Measurements from ENCODE around the gene JAM3. TPM values are rescaled to one million over a fixed set of nuclear protein-coding genes. Genes with fewer than 3 reads are reported as not detected.

JAM3 gene
- total RNA-seq, 4 donors from 2014 or later: 10.9 to 14.7 (median 12.1) TPM

DNA sequence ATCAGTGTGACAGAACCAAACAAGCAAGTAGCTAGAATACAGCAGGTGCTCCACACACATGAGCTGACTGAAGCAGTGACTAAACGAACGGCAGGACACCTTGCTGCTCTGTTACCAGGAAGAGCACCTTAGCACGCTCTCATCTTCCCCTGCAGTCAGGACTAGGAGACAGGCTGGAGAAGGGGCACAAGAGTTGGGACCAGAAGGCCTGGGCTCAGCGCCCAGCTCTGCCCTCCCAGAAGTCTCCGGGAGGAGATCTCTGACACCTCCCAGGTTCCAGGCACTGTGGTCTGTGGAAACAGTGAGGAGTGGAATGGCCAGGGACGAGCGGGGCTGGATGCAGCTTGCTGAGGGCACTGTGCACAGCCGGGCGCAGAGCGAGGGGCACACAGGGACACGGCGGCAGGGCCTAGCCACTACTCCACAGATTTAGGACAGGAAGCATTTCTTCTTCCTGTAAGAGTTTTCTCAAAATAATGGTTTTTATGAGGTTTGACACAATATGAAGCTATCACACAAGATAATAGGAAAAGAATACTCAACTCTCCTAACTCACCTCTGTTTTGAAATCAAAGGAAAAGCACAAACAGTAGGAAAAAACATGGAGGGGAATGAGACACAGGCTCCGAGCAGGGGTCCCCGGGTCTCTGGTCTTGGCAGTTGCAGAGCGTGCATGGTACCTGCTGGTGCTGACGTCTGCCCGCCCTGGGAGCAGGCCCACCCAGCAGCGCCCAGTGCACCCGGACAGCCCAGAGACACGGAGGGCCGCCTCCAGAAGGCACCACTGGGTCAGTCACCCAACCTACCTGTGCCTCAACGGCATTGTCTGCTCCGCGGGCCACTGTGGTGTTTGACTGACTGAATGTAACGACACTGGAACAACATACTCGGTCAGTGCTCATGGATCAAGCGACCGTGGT, 87.3 kb downstream of the JAM3 start:
- 92% methylated on average over 24 of the region's 28 CpGs for WGBS
- DNase-seq (ENCODE audit: low spot score in 2 of 2): no peak

DNA sequence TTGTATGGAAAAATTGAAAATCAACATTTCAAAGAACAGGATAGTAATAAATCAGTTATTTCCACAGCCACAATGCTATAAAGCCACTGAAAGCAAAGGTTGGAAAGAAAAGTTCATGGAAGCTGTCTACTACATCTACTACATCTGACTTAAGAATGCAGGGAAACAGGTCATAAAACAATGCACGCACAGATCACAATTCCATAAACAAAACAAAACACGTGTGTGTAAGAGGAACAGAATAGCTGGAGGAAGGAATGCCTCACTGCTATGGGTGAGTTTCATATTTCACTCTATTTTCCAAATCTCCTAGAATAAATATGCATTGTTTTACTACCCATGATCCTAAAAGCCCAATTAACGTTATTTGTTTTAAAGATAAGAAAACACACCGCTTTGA, 88.6 kb downstream of the JAM3 start:
- no peak for DNase-seq (ENCODE audit: low spot score in 2 of 2)
- Histone ChIP-seq H3K27me3 (no peaks in the 10 kb centered on the region), H3K4me1 (peaks cover 3% of the 10 kb centered on the region), H3K27ac (no peak overlapping the region), H3K4me3 (no peak overlapping the region), H3K36me3 (peaks cover 75% of the 10 kb centered on the region), H3K9me3 (no peaks in the 10 kb centered on the region)
- WGBS: 83% methylated on average over 4 of the region's 4 CpGs
- no peak for TF ChIP-seq POLR2AphosphoS5 (IDR thresholded peaks at IDR 0.05)
- TF ChIP-seq, protein P1, sequence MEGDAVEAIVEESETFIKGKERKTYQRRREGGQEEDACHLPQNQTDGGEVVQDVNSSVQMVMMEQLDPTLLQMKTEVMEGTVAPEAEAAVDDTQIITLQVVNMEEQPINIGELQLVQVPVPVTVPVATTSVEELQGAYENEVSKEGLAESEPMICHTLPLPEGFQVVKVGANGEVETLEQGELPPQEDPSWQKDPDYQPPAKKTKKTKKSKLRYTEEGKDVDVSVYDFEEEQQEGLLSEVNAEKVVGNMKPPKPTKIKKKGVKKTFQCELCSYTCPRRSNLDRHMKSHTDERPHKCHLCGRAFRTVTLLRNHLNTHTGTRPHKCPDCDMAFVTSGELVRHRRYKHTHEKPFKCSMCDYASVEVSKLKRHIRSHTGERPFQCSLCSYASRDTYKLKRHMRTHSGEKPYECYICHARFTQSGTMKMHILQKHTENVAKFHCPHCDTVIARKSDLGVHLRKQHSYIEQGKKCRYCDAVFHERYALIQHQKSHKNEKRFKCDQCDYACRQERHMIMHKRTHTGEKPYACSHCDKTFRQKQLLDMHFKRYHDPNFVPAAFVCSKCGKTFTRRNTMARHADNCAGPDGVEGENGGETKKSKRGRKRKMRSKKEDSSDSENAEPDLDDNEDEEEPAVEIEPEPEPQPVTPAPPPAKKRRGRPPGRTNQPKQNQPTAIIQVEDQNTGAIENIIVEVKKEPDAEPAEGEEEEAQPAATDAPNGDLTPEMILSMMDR (IDR thresholded peaks at IDR 0.05): no peak
- TF ChIP-seq POLR2A (IDR thresholded peaks at IDR 0.05): no peak
- no peak for TF ChIP-seq EP300 (IDR thresholded peaks at IDR 0.05)

More for the DNA sequence above, 87.3 kb downstream of the JAM3 start:
- TF ChIP-seq EP300 (IDR thresholded peaks at IDR 0.05): no peak
- TF ChIP-seq, protein P1 (IDR thresholded peaks at IDR 0.05): no peak
- Histone ChIP-seq H3K9me3 (no peaks in the 10 kb centered on the region), H3K4me3 (no peak overlapping the region), H3K27ac (no peak overlapping the region), H3K27me3 (no peaks in the 10 kb centered on the region), H3K4me1 (peaks cover 3% of the 10 kb centered on the region), H3K36me3 (peaks cover 78% of the 10 kb centered on the region)

DNA sequence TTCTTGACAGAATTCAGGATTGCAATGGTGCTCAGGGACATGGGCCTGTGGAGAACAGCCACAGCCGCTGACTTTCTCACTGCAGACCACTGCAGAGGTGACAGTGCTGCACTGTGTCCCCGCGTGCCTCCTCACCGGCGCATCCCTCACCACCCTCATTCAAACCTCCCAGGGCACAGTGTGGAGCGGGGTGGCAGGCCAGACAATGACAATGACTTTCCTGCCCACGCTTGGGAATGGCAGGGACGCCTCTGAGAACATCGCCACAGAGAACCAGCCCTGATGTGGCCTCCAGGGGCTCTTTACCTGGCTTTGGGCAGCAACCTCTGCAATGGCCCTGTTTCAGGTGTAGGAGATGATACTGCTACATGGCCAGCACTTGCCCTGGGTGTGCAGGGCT, 89.2 kb downstream of the JAM3 start:
- DNase-seq (ENCODE audit: low spot score in 2 of 2): no peak
- H3K4me1 ChIP-seq: peaks cover 3% of the 10 kb centered on the region
- peaks cover 72% of the 10 kb centered on the region for H3K36me3 ChIP-seq
- H3K4me3 ChIP-seq: no peak overlapping the region
- 100% methylated on average over 4 of the region's 9 CpGs for WGBS
- H3K27ac ChIP-seq: no peak overlapping the region
- no peaks in the 10 kb centered on the region for H3K27me3 ChIP-seq
- no peaks in the 10 kb centered on the region for H3K9me3 ChIP-seq
- no peak for TF ChIP-seq EP300 (IDR thresholded peaks at IDR 0.05)
- TF ChIP-seq, protein P1 (IDR thresholded peaks at IDR 0.05): no peak
- no peak for TF ChIP-seq POLR2AphosphoS5 (IDR thresholded peaks at IDR 0.05)
- TF ChIP-seq POLR2A (IDR thresholded peaks at IDR 0.05): no peak

DNA sequence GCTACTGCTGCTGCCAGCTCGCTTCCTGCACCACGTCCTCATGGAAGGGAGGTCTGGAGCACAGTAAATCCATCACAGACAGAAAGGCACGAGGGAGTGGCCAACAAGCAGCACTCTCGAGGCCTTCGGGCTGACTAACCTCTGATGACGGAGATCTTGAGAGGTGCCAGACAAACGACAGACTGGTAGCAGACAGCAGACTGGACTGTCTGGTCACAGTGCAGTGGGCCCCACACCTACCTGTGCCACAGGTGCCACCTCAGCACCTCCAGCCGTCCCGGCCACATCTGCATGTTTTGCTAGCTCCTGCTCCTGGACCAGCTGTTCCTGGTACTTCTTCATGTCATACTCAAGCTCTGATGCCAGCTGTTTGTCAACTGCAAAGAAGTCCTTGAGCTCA, 90.8 kb downstream of the JAM3 start:
- WGBS: 89% methylated on average over 9 of the region's 9 CpGs
- no peak overlapping the region for H3K27ac ChIP-seq
- H3K9me3 ChIP-seq: no peaks in the 10 kb centered on the region
- H3K27me3 ChIP-seq: no peaks in the 10 kb centered on the region
- peaks cover 69% of the 10 kb centered on the region for H3K36me3 ChIP-seq
- H3K4me1 ChIP-seq: no peaks in the 10 kb centered on the region
- TF ChIP-seq POLR2A (IDR thresholded peaks at IDR 0.05) (no peak), EP300 (IDR thresholded peaks at IDR 0.05) (no peak), POLR2AphosphoS5 (IDR thresholded peaks at IDR 0.05) (no peak)
- TF ChIP-seq, protein P1 (IDR thresholded peaks at IDR 0.05): no peak
- no peak overlapping the region for H3K4me3 ChIP-seq
- no peak for DNase-seq (ENCODE audit: low spot score in 2 of 2)

DNA sequence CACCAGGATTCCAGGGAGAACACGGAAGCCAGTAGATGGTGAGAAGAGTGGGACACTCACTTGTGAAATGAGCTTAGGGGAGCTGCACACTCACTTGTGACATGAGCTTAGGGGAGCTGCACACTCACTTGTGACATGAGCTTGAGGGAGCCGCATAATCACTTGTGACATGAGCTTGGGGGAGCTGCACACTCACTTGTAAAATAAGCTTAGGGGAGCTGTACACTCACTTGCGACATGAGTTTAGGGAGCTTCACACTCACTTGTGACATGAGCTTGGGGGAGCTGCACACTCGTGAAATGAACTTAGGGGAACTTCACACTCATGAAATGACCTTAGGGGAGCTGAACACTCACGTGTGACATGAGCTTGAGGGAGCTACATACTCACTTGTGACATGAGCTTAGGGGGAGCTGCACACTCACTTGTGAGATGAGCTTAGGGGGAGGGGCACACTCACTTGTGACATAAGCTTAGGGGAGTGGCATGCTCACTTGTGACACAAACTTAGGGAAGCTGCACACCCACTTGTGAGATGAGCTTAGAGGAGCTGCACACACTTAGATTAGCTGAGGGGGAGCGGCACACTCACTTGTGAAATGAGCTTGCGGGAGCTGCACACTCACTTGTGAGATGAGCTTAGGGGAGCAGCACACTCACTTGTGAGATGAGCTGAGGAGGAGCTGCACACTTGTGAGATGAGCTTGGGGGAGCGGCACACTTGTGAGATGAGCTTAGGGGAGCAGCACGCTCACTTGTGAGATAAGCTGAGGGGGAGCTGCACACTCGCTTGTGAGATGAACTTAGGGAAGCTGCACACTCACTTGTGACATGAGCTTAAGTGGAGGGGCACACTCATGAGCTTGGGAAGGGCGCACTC, 95.9 kb downstream of the JAM3 start:
- Histone ChIP-seq H3K27ac (no peak overlapping the region), H3K27me3 (no peaks in the 10 kb centered on the region), H3K9me3 (no peaks in the 10 kb centered on the region), H3K36me3 (peaks cover 73% of the 10 kb centered on the region), H3K4me3 (no peak overlapping the region), H3K4me1 (no peaks in the 10 kb centered on the region)
- TF ChIP-seq EP300 (IDR thresholded peaks at IDR 0.05) (no peak), POLR2A (IDR thresholded peaks at IDR 0.05) (no peak), POLR2AphosphoS5 (IDR thresholded peaks at IDR 0.05) (no peak)
- TF ChIP-seq, protein P1 (IDR thresholded peaks at IDR 0.05): no peak
- no peak for DNase-seq (ENCODE audit: low spot score in 2 of 2)
- 92% methylated on average over 11 of the region's 11 CpGs for WGBS

Data from suprapubic skin (tissue), 4 donors.